Caco-2 (cell line): ENCODE results near the gene SH3TC1. TPM values are rescaled to one million over a fixed set of nuclear protein-coding genes. Genes with fewer than 3 reads are reported as not detected.

Experiments
- BruUV-seq: library from RNA; stranded (reverse); fragments of 400-500 nt; replicated peaks from 2 replicates; lab custom pipeline; 2021; lab: Mats Ljungman, UMichigan
- CTCF ChIA-PET: fragments of 300-600 bp; sonication (Branson Sonifier 250); formaldehyde crosslinking; loops from one replicate; lab custom pipeline; 2022; ENCODE audit warnings: antibody characterized with exemption; lab: Charles Lee
- POLR2A ChIA-PET: fragments of 300-600 bp; sonication (Branson Sonifier 250); formaldehyde crosslinking; loops from one replicate; lab custom pipeline; 2022; ENCODE audit warnings: antibody characterized with exemption; lab: Charles Lee
- DNase-seq, 2 experiments: peaks; one replicate each; pipeline versions ENCODE4 v3.0.0 to v3.0.0-alpha.2; 2020 to 2022
- H3K27me3 ChIP-seq: replicated peaks from 2 replicates; pipeline ENCODE4 v1.6.0; 2011; ENCODE audit warnings: low read length; ENCODE audit not compliant: control insufficient read depth, insufficient read depth
- H3K36me3 ChIP-seq: 2 replicates; pipeline ENCODE4 v1.5.1; 2011; ENCODE audit warnings: low read length; ENCODE audit not compliant: control insufficient read depth, insufficient read depth
- H3K4me1 ChIP-seq: fragments of 250-450 bp; sonication (Bioruptor Pico); 2 replicates; pipeline ENCODE4 v1.5.1; 2020; ENCODE audit warnings: mild to moderate bottlenecking
- H3K4me3 ChIP-seq: 2 replicates; pipeline ENCODE4 v1.5.1; 2011; ENCODE audit warnings: low read depth, mild to moderate bottlenecking, control low read depth, low read length
- H3K9me3 ChIP-seq: fragments of 250-450 bp; sonication (Bioruptor Pico); 2 replicates; pipeline ENCODE4 v1.5.1; 2020; ENCODE audit warnings: mild to moderate bottlenecking, moderate library complexity
- H3K27ac Mint-ChIP-seq: one replicate; pipeline ENCODE4 v1.8.0; 2022; ENCODE audit warnings: mixed read lengths; ENCODE audit not compliant: unreplicated experiment
- H3K27me3 Mint-ChIP-seq: one replicate; pipeline ENCODE4 v1.8.0; 2022; ENCODE audit warnings: mixed read lengths; ENCODE audit not compliant: insufficient read depth, unreplicated experiment
- H3K36me3 Mint-ChIP-seq: one replicate; pipeline ENCODE4 v1.8.0; 2022; ENCODE audit warnings: mild to moderate bottlenecking, mixed read lengths; ENCODE audit not compliant: insufficient read depth, unreplicated experiment
- H3K4me1 Mint-ChIP-seq: one replicate; pipeline ENCODE4 v1.8.0; 2022; ENCODE audit warnings: low read depth, mixed read lengths; ENCODE audit not compliant: unreplicated experiment
- H3K4me3 Mint-ChIP-seq: one replicate; pipeline ENCODE4 v1.8.0; 2022; ENCODE audit warnings: mild to moderate bottlenecking, moderate library complexity, mixed read lengths; ENCODE audit not compliant: unreplicated experiment
- H3K9me3 Mint-ChIP-seq: one replicate; pipeline ENCODE4 v1.8.0; 2022; ENCODE audit warnings: mixed read lengths; ENCODE audit not compliant: unreplicated experiment
- intact Hi-C: fragments of 100-400 bp; cut with micrococcal nuclease; formaldehyde crosslinking; loops from one replicate; pipeline ENCODE4 v1.10.0; 2022; ENCODE audit not compliant: unreplicated experiment
- total RNA-seq: library from RNA; stranded (reverse); gene quantifications from 2 replicates; pipeline ENCODE4 v1.2.3, GENCODE V29; 2022
- TF ChIP-seq, protein P1 (sequence below), 2 experiments: fragments of 200-600 bp in 1 of 2; IDR thresholded peaks; 1 replicate in 1 of 2; 2 replicates in 1 of 2; pipeline versions ENCODE4 v1.5.1 to v1.8.0; 2011 to 2022; ENCODE audit warnings: antibody characterized with exemption in 1 of 2, control low read depth in 1 of 2, inconsistent platforms in 1 of 2, low read depth in 1 of 2, low read length in 1 of 2, mild to moderate bottlenecking in 1 of 2, moderate library complexity in 1 of 2; ENCODE audit not compliant: insufficient read depth in 1 of 2, severe bottlenecking in 1 of 2, unreplicated experiment in 1 of 2

SH3TC1 gene
- total RNA-seq, 1 experiment from 2014 or later, result 18.6 TPM

DNA sequence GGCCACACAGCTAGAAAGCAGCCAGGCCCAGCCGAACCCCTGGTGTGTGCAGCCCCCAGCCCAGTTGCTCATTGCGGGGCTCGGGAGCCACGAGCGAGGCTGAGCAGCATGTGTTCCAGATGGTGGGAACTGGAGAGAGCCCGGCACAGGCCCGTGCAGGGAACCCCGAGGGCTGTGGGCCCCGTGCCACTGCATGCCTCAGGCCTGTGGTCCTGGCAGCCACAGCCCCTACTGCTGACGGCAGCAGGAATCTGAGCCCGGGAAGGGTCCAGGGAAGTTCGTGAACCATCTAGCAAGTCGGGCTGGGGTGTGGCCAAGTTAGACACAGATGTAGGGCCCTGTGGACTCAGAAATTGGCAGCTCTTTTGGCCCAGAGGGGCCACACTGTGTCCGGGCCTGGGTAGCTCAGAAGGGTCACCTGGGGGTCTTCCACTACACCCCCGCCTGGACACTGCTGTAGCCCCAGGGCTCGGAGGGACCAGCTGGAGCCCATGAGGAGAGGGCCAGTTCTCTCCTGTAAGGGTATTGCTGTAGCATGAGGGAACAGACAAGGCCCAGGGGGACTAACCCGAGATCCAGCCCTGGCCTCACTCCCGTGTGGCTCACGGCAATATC, 82.5 kb downstream of the SH3TC1 start:
- no peak for DNase-seq
- Mint-ChIP-seq H3K9me3 (no peaks in the 10 kb centered on the region), H3K27ac (no peak overlapping the region), H3K4me1 (no peaks in the 10 kb centered on the region), H3K27me3 (peaks cover 3% of the 10 kb centered on the region), H3K36me3 (no peaks in the 10 kb centered on the region), H3K4me3 (no peak overlapping the region)
- H3K4me3 ChIP-seq, result no peak overlapping the region
- ChIA-PET CTCF (no interaction called here), POLR2A (no interaction called here)
- intact Hi-C loops, result no loop called here
- no peaks in the 10 kb centered on the region for H3K36me3 ChIP-seq
- TF ChIP-seq, protein P1, sequence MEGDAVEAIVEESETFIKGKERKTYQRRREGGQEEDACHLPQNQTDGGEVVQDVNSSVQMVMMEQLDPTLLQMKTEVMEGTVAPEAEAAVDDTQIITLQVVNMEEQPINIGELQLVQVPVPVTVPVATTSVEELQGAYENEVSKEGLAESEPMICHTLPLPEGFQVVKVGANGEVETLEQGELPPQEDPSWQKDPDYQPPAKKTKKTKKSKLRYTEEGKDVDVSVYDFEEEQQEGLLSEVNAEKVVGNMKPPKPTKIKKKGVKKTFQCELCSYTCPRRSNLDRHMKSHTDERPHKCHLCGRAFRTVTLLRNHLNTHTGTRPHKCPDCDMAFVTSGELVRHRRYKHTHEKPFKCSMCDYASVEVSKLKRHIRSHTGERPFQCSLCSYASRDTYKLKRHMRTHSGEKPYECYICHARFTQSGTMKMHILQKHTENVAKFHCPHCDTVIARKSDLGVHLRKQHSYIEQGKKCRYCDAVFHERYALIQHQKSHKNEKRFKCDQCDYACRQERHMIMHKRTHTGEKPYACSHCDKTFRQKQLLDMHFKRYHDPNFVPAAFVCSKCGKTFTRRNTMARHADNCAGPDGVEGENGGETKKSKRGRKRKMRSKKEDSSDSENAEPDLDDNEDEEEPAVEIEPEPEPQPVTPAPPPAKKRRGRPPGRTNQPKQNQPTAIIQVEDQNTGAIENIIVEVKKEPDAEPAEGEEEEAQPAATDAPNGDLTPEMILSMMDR (IDR thresholded peaks at IDR 0.05; ENCODE audit: insufficient read depth in 1 of 2, low read depth in 1 of 2, low read length in 1 of 2, severe bottlenecking in 1 of 2, unreplicated experiment in 1 of 2), result no peak
- H3K9me3 ChIP-seq, result no peaks in the 10 kb centered on the region
- no TSS peak for BruUV-seq
- H3K27me3 ChIP-seq, result no peaks in the 10 kb centered on the region
- no peaks in the 10 kb centered on the region for H3K4me1 ChIP-seq

DNA sequence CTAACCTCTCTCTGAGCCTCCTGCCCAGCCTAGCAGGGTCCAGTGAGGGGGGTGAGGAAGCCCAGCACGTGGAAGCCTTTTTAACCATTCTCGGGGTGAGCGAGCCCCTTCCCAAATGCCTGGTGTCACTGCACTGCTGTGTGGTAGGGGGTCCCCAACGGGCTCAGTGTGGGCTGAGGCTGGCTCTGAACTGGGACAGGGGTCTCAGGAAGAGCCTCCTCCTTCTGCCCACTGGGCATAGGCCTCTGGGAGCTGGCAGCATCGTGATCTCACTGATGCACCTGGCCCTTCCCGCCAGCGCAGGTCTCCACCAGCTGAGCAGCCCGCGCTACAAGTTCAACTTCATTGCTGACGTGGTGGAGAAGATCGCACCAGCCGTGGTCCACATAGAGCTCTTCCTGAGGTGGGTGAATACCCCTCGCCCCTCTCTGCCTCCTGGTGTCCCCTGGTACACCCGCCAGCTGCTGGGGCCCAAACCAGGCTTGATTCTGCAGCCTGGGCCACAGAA, 83.1 kb downstream of the SH3TC1 start:
- H3K4me3 Mint-ChIP-seq, result no peak overlapping the region
- Histone ChIP-seq H3K9me3 (no peaks in the 10 kb centered on the region), H3K36me3 (no peaks in the 10 kb centered on the region), H3K4me1 (no peaks in the 10 kb centered on the region), H3K4me3 (no peak overlapping the region), H3K27me3 (no peaks in the 10 kb centered on the region)
- POLR2A ChIA-PET, result no interaction called here
- BruUV-seq, result no TSS peak
- intact Hi-C loops, result no loop called here
- H3K27ac Mint-ChIP-seq, result no peak overlapping the region
- no peak for DNase-seq
- H3K4me1 Mint-ChIP-seq, result no peaks in the 10 kb centered on the region
- CTCF ChIA-PET, result no interaction called here
- TF ChIP-seq, protein P1 (IDR thresholded peaks at IDR 0.05; ENCODE audit: insufficient read depth in 1 of 2, low read depth in 1 of 2, low read length in 1 of 2, severe bottlenecking in 1 of 2, unreplicated experiment in 1 of 2), result no peak
- no peaks in the 10 kb centered on the region for H3K9me3 Mint-ChIP-seq
- H3K36me3 Mint-ChIP-seq, result no peaks in the 10 kb centered on the region
- H3K27me3 Mint-ChIP-seq, result peaks cover 3% of the 10 kb centered on the region

DNA sequence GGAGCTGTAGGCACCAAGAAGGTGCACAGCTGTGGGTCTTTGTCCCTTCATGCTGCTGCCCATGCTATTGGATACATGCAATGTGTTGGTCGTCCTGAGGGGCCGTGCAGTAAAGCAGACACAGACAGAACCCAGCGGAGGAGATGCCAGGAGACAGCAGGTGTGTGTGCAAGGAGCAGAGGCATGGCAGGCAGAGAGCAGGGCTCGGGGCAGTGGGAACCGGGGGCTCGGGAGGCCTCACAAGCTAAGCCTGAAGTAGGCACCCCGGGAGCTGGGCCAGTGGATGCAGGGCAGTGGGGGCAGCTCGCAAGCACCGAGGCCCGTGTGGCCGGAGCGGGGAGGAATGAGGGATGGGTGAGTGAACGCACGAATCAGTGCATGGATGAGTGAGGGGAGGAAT, 83.7 kb downstream of the SH3TC1 start:
- H3K27me3 Mint-ChIP-seq, result peaks cover 3% of the 10 kb centered on the region
- no peaks in the 10 kb centered on the region for H3K36me3 Mint-ChIP-seq
- no peak overlapping the region for H3K4me3 ChIP-seq
- BruUV-seq, result no TSS peak
- intact Hi-C loops, result no loop called here
- no peak overlapping the region for H3K4me3 Mint-ChIP-seq
- ChIA-PET POLR2A (no interaction called here), CTCF (no interaction called here)
- TF ChIP-seq, protein P1 (IDR thresholded peaks at IDR 0.05; ENCODE audit: insufficient read depth in 1 of 2, low read depth in 1 of 2, low read length in 1 of 2, severe bottlenecking in 1 of 2, unreplicated experiment in 1 of 2), result no peak
- no peaks in the 10 kb centered on the region for H3K4me1 Mint-ChIP-seq
- no peaks in the 10 kb centered on the region for H3K36me3 ChIP-seq
- no peak for DNase-seq
- H3K9me3 Mint-ChIP-seq, result no peaks in the 10 kb centered on the region
- H3K27me3 ChIP-seq, result no peaks in the 10 kb centered on the region
- H3K4me1 ChIP-seq, result no peaks in the 10 kb centered on the region
- no peak overlapping the region for H3K27ac Mint-ChIP-seq
- no peaks in the 10 kb centered on the region for H3K9me3 ChIP-seq
